HepG2 (cell line): ENCODE results near the gene LSM14B. TPM values are rescaled to one million over a fixed set of nuclear protein-coding genes. Genes with fewer than 3 reads are reported as not detected.

Source experiments
- ARNT ChIP-seq: fragments of 450-650 bp; IDR thresholded peaks from 2 replicates; pipeline ENCODE4 v1.6.1; 2017
- ATAD3A ChIP-seq: sonication (generic); formaldehyde crosslinking; IDR thresholded peaks from 2 replicates; pipeline ENCODE4 v1.4.0; 2020; ENCODE audit warnings: missing genetic modification reagents
- ATF1 ChIP-seq: IDR thresholded peaks from 2 replicates; pipeline ENCODE4 v1.6.1; 2016; ENCODE audit warnings: mild to moderate bottlenecking, control low read depth
- BCL3 ChIP-seq: sonication (generic); formaldehyde crosslinking; IDR thresholded peaks from 2 replicates; pipeline ENCODE4 v1.5.1; 2020; ENCODE audit warnings: mild to moderate bottlenecking, missing genetic modification reagents, moderate library complexity
- CEBPZ ChIP-seq: IDR thresholded peaks from 2 replicates; pipeline ENCODE4 v1.6.1; 2012; ENCODE audit warnings: low read length, improper control_type of control experiment
- ETV6 ChIP-seq: sonication (generic); formaldehyde crosslinking; conservative IDR thresholded peaks from 2 replicates; pipeline ENCODE4 v1.4.0; 2020; ENCODE audit warnings: missing genetic modification reagents
- HDAC2 ChIP-seq: sonication (generic); formaldehyde crosslinking; IDR thresholded peaks from 2 replicates; pipeline ENCODE4 v1.4.0; 2020; ENCODE audit warnings: missing genetic modification reagents
- HOXA7 ChIP-seq: sonication (generic); formaldehyde crosslinking; IDR thresholded peaks from 2 replicates; pipeline ENCODE4 v1.8.1; 2022; ENCODE audit warnings: mild to moderate bottlenecking, missing genetic modification reagents, moderate library complexity
- KMT2B ChIP-seq: IDR thresholded peaks from 2 replicates; pipeline ENCODE4 v1.6.1; 2016; ENCODE audit warnings: missing genetic modification reagents, missing compliant biosample characterization
- PHB2 ChIP-seq: fragments of 450-650 bp; IDR thresholded peaks from 2 replicates; pipeline ENCODE4 v1.6.1; 2018; ENCODE audit not compliant: partially characterized antibody
- PHF5A ChIP-seq: IDR thresholded peaks from one replicate; pipeline ENCODE4 v1.6.1; 2018; ENCODE audit warnings: low read depth, missing genetic modification reagents; ENCODE audit not compliant: unreplicated experiment
- POLR2AphosphoS5 ChIP-seq: IDR thresholded peaks from 2 replicates; pipeline ENCODE4 v1.6.1; 2012; ENCODE audit warnings: low read depth, low read length
- RXRA ChIP-seq: sonication (generic); formaldehyde crosslinking; IDR thresholded peaks from 2 replicates; pipeline ENCODE4 v1.5.1; 2020; ENCODE audit warnings: missing genetic modification reagents
- TAF15 ChIP-seq: fragments of 200-400 bp; formaldehyde crosslinking; IDR thresholded peaks from one replicate; pipeline ENCODE4 v1.6.1; 2018; ENCODE audit warnings: mild to moderate bottlenecking, low read depth, low read length; ENCODE audit not compliant: poor library complexity, severe bottlenecking
- TEF ChIP-seq: sonication (generic); formaldehyde crosslinking; IDR thresholded peaks from 2 replicates; pipeline ENCODE4 v1.5.0; 2020; ENCODE audit warnings: missing genetic modification reagents
- TOE1 ChIP-seq: sonication (generic); formaldehyde crosslinking; IDR thresholded peaks from 2 replicates; pipeline ENCODE4 v1.4.0; 2020; ENCODE audit warnings: mild to moderate bottlenecking, missing genetic modification reagents
- ZBTB7A ChIP-seq: sonication (generic); formaldehyde crosslinking; IDR thresholded peaks from 2 replicates; pipeline ENCODE4 v1.8.0; 2022; ENCODE audit warnings: mild to moderate bottlenecking, missing genetic modification reagents
- ZFP1 ChIP-seq: IDR thresholded peaks from 2 replicates; pipeline ENCODE4 v1.6.1; 2016
- ZMYM2 ChIP-seq: sonication (generic); formaldehyde crosslinking; IDR thresholded peaks from 2 replicates; pipeline ENCODE4 v1.8.0; 2022; ENCODE audit warnings: mild to moderate bottlenecking, missing genetic modification reagents
- ZNF331 ChIP-seq: sonication (generic); formaldehyde crosslinking; IDR thresholded peaks from 2 replicates; pipeline ENCODE4 v1.4.0; 2020; ENCODE audit warnings: missing genetic modification reagents
- ZNF547 ChIP-seq: sonication (generic); formaldehyde crosslinking; IDR thresholded peaks from 2 replicates; pipeline ENCODE4 v1.5.1; 2020; ENCODE audit warnings: mild to moderate bottlenecking, missing genetic modification reagents
- ZNF569 ChIP-seq: sonication (generic); formaldehyde crosslinking; IDR thresholded peaks from 2 replicates; pipeline ENCODE4 v1.5.0; 2020; ENCODE audit warnings: mild to moderate bottlenecking, missing genetic modification reagents, moderate library complexity, borderline replicate concordance
- ZNF616 ChIP-seq: sonication (generic); formaldehyde crosslinking; IDR thresholded peaks from 2 replicates; pipeline ENCODE4 v1.5.0; 2020; ENCODE audit warnings: low read depth, mild to moderate bottlenecking, missing genetic modification reagents
- ZNF713 ChIP-seq: sonication (generic); formaldehyde crosslinking; IDR thresholded peaks from 2 replicates; pipeline ENCODE4 v1.4.0; 2020; ENCODE audit warnings: mild to moderate bottlenecking, missing genetic modification reagents
- ZNF761 ChIP-seq: sonication (generic); formaldehyde crosslinking; conservative IDR thresholded peaks from 2 replicates; pipeline ENCODE4 v1.4.0; 2020; ENCODE audit warnings: mild to moderate bottlenecking, missing genetic modification reagents
- polyA plus RNA-seq, 8 experiments: library from polyadenylated mRNA; depleted of rRNA in 3 of 8; stranded (reverse) in 7 of 8; unstranded in 1 of 8; fragments of >200 nt; fragmentation: Illumina TruSeq in 4 of 8; extraction: Trizol in 4 of 8; gene quantifications; 2 replicates each; pipeline versions ENCODE4 v1.2.1 to v1.2.3, GENCODE V29; 2011 to 2016; ENCODE audit warnings: low read depth in 4 of 8, missing spikeins in 1 of 8, mixed read lengths in 1 of 8; ENCODE audit not compliant: insufficient read depth in 1 of 8
- total RNA-seq, 5 experiments: library from RNA; depleted of rRNA; stranded (reverse); fragments of >200 nt; fragmentation: Illumina TruSeq; extraction: Trizol; gene quantifications; 2 replicates each; pipeline ENCODE4 v1.2.3, GENCODE V29; 2016; ENCODE audit warnings: low read depth in 1 of 5
- TF ChIP-seq, protein P1 (sequence below): sonication (generic); formaldehyde crosslinking; IDR thresholded peaks from 2 replicates; pipeline ENCODE4 v1.5.0; 2020; ENCODE audit warnings: missing genetic modification reagents, mild to moderate bottlenecking, borderline replicate concordance

The LSM14B gene
- total and polyA plus RNA-seq, 2 of the 13 experiments (the other 11 are each of a cell fraction or from before 2014, with no cell fraction given): 43.3 to 79.2 TPM

- peak; percentile 99 for TF ChIP-seq POLR2AphosphoS5
- TF ChIP-seq ZBTB7A (CRISPR knock-in tag): peak; percentile 93
- TF ChIP-seq, protein P1, sequence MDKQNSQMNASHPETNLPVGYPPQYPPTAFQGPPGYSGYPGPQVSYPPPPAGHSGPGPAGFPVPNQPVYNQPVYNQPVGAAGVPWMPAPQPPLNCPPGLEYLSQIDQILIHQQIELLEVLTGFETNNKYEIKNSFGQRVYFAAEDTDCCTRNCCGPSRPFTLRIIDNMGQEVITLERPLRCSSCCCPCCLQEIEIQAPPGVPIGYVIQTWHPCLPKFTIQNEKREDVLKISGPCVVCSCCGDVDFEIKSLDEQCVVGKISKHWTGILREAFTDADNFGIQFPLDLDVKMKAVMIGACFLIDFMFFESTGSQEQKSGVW (CRISPR knock-in tag): peak; percentile 91; the same call in 1 of the 2 replicates
- TF ChIP-seq ATF1 (CRISPR knock-in tag): peak; percentile 96
- TF ChIP-seq ZMYM2 (CRISPR knock-in tag): no peak
- no peak; the same call in 1 of the 2 replicates for TF ChIP-seq ZNF569
- TF ChIP-seq PHB2: no peak
- TF ChIP-seq RXRA (CRISPR knock-in tag): peak; percentile 94
- TF ChIP-seq ZNF761 (CRISPR knock-in tag): peak; percentile 97
- TF ChIP-seq ZNF616: peak; percentile 96
- TF ChIP-seq HOXA7 (CRISPR knock-in tag): peak; percentile 83; the same call in 1 of the 2 replicates
- TF ChIP-seq TEF (CRISPR knock-in tag): peak; percentile 92
- peak; percentile 92; the same call in 1 of the 2 replicates for TF ChIP-seq ZFP1 (CRISPR knock-in tag)
- peak; percentile 93 for TF ChIP-seq PHF5A
- TF ChIP-seq ZNF713 (CRISPR knock-in tag): peak; percentile 95
- TF ChIP-seq KMT2B (CRISPR knock-in tag): peak; percentile 98
- peak; percentile 93 for TF ChIP-seq TAF15
- TF ChIP-seq HDAC2 (CRISPR knock-in tag): peak; percentile 92
- no peak for TF ChIP-seq CEBPZ
- TF ChIP-seq TOE1 (CRISPR knock-in tag): no peak; the same call in 1 of the 2 replicates
- peak; percentile 99 for TF ChIP-seq ZNF547 (CRISPR knock-in tag)
- TF ChIP-seq ATAD3A: peak; percentile 94
- peak; percentile 89 for TF ChIP-seq BCL3 (CRISPR knock-in tag)
- TF ChIP-seq ETV6 (CRISPR knock-in tag): peak; percentile 93
- TF ChIP-seq ZNF331 (CRISPR knock-in tag): peak; percentile 98
- TF ChIP-seq ARNT: no peak
These were observed 60.5 kb downstream of the LSM14B start, which contains the start of gene MTG2 (continued) for GRCh38 chr20:62182469-62183425.
